NK-92 (cell line): ENCODE results near the gene SPATA13.
A peak's percentile ranks its signal among the peaks of the same experiment; 100 is the strongest.
"Not testable (repeated sequence)": the region's sequence is repeated elsewhere in the genome, so short reads cannot be mapped to it uniquely, and the experiment has no call there.

Experiments used
- DNase-seq: peaks from one replicate; lab custom pipeline; 2025; ENCODE audit not compliant: unreplicated experiment; lab: John Stamatoyannopoulos, UW

Gene SPATA13

GRCh38 chr13:24160458-24161009, at the start of gene SPATA13:
Gene SPATA13, plus strand, starts transcription at chr13:24160720. Its CDS starts 62,210 bp downstream, at chr13:24222930.
- peak; percentile 71 for DNase-seq

- DNase-seq: no peak
Measured at GRCh38 chr13:24112791-24113190, 47.7 kb upstream of the SPATA13 start.

GRCh38 chr13:24115671-24116070, 44.8 kb upstream of the SPATA13 start:
- DNase-seq: no peak

- no peak for DNase-seq
Measured at GRCh38 chr13:24116131-24116530, 44.4 kb upstream of the SPATA13 start.

GRCh38 chr13:24118576-24118975, 41.9 kb upstream of the SPATA13 start:
- no peak for DNase-seq

GRCh38 chr13:24119626-24120508, 40.7 kb upstream of the SPATA13 start:
- no peak for DNase-seq

- DNase-seq: not testable (repeated sequence)
Measured at GRCh38 chr13:24122045-24122444, 38.5 kb upstream of the SPATA13 start.

- DNase-seq: no peak
Measured at GRCh38 chr13:24122569-24122968, 38.0 kb upstream of the SPATA13 start.

GRCh38 chr13:24123761-24124160, 36.8 kb upstream of the SPATA13 start:
- DNase-seq: no peak

GRCh38 chr13:24124789-24125476, 35.6 kb upstream of the SPATA13 start:
- DNase-seq: no peak

GRCh38 chr13:24127116-24127631, 33.3 kb upstream of the SPATA13 start:
- DNase-seq: no peak

GRCh38 chr13:24128112-24128511, 32.4 kb upstream of the SPATA13 start:
- no peak for DNase-seq

GRCh38 chr13:24128962-24129361, 31.6 kb upstream of the SPATA13 start:
- DNase-seq: no peak

GRCh38 chr13:24129914-24130774, 30.4 kb upstream of the SPATA13 start:
- no peak for DNase-seq

GRCh38 chr13:24131749-24132148, 28.8 kb upstream of the SPATA13 start:
- no peak for DNase-seq

- DNase-seq: no peak
Measured at GRCh38 chr13:24133021-24133795, 27.3 kb upstream of the SPATA13 start.

GRCh38 chr13:24134231-24134630, 26.3 kb upstream of the SPATA13 start:
- no peak for DNase-seq

GRCh38 chr13:24134757-24135156, 25.8 kb upstream of the SPATA13 start:
- no peak for DNase-seq

GRCh38 chr13:24135674-24136300, 24.7 kb upstream of the SPATA13 start:
- no peak for DNase-seq

- DNase-seq: no peak
Measured at GRCh38 chr13:24138911-24139310, 21.6 kb upstream of the SPATA13 start.
